Liver (tissue), 3 donors: ENCODE results near the gene PROS1.
A peak's percentile ranks its signal among the peaks of the same experiment; 100 is the strongest.

Source experiments
- CTCF ChIP-seq: fragments of 150-350 bp; IDR thresholded peaks from 2 replicates; pipeline ENCODE4 v1.5.1; 2017; ENCODE audit warnings: improper control_type of control experiment, low read depth, low read length; ENCODE audit not compliant: missing input control
- GABPA ChIP-seq, 2 donors: IDR thresholded peaks in 1 of 2; conservative IDR thresholded peaks in 1 of 2; 2 replicates each; pipeline ENCODE4 v1.6.1; 2016; ENCODE audit warnings: antibody characterized with exemption in 2 of 2, mild to moderate bottlenecking in 1 of 2, moderate library complexity in 1 of 2
- donor health status: healthy.
- donor health status: healthy.

DNA sequence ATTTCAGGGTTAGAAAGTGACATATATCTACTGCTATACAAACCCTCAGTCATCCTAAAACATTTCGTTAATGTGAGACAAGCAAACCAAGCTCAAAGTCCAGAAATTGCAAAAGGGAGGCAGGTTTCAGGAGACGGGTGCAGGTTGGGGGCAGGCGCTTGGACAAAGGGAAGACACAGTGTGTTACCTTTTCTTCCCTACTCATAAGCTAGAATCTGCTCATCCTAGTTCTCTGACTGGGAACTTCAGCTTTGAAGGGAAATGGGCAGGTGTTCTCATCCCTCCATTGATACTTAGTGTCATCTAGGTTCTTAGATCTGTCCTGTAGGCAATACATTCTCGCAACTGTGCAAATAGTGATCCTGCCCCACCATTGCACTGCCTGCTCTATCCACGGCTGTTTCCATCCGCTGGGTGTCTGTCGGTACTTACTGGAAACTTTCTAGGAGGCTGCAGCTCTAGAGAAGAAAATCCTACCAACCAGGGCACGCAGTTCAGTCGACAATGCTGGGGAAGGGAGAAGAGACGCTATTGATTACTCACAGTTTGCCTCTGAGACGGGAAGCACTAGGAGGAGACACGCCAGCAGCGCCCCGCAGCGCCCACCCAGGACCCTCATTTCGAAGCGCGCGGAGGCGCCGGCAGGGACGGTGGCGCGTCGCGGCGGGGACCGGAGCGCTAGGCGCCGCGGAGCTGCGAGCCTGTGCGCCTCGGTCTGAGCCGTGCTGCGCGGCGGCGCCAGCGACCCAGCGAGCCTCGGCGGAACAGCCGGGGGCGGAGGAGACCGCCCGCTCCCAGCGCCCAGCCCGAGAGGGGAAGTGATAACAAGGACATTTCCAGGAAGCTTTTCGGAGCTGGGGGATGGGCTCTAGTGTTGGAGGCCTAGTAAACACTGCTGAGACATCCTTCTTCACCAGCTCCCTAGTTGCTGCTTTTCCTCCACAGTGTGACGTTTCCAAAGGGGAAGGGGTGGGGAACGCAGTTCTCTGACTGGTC is at the start of gene PROS1:
- TF ChIP-seq CTCF (no peak), GABPA (IDR thresholded peaks at IDR 0.05 in 1 of 2, conservative IDR thresholded peaks at IDR 0.05 in 1 of 2) (peak in 1 of 2 donors; percentile 24)
